KMS-11 (cell line): Measurements from ENCODE around the gene LUC7L3.

Source experiments
- H2AFZ ChIP-seq: fragments of 200-600 bp; sonication (generic); 2 replicates; pipeline ENCODE4 v1.6.1; 2016; ENCODE audit warnings: antibody characterized with exemption, mixed run types, low read depth
- H3K27ac ChIP-seq: fragments of 200-600 bp; sonication (generic); 2 replicates; pipeline ENCODE4 v1.6.1; 2016; ENCODE audit warnings: mild to moderate bottlenecking, mixed run types
- H3K27me3 ChIP-seq: fragments of 200-600 bp; sonication (generic); 2 replicates; pipeline ENCODE4 v1.6.1; 2017; ENCODE audit warnings: mild to moderate bottlenecking, low read depth, mixed run types, moderate library complexity; ENCODE audit not compliant: insufficient read depth
- H3K36me3 ChIP-seq: fragments of 200-600 bp; sonication (generic); 2 replicates; pipeline ENCODE4 v1.6.1; 2017; ENCODE audit warnings: mild to moderate bottlenecking, mixed run types; ENCODE audit not compliant: insufficient read depth
- H3K4me1 ChIP-seq: fragments of 200-600 bp; sonication (generic); 2 replicates; pipeline ENCODE4 v1.6.1; 2016; ENCODE audit warnings: mild to moderate bottlenecking, low read depth, mixed run types; ENCODE audit not compliant: poor library complexity, severe bottlenecking
- H3K4me2 ChIP-seq: fragments of 200-600 bp; sonication (generic); 2 replicates; pipeline ENCODE4 v1.7.0; 2016; ENCODE audit warnings: mild to moderate bottlenecking, mixed run types
- H3K4me3 ChIP-seq: fragments of 200-600 bp; sonication (generic); IDR thresholded peaks from 2 replicates; pipeline ENCODE4 v1.6.1; 2017; ENCODE audit warnings: low read depth, low read length, mixed read lengths; ENCODE audit not compliant: insufficient read depth
- H3K79me2 ChIP-seq: fragments of 200-600 bp; sonication (generic); 2 replicates; pipeline ENCODE4 v1.6.1; 2016; ENCODE audit warnings: low read depth, mixed run types; ENCODE audit not compliant: insufficient read depth
- H3K9ac ChIP-seq: fragments of 200-600 bp; sonication (generic); 2 replicates; pipeline ENCODE4 v1.6.1; 2016; ENCODE audit warnings: mild to moderate bottlenecking, mixed run types
- H4K20me1 ChIP-seq: fragments of 200-600 bp; sonication (generic); 2 replicates; pipeline ENCODE4 v1.6.1; 2016; ENCODE audit warnings: mild to moderate bottlenecking, mixed run types; ENCODE audit not compliant: insufficient read depth
- TF ChIP-seq, protein P1 (sequence below): fragments of 200-600 bp; sonication (generic); conservative IDR thresholded peaks from 2 replicates; pipeline ENCODE4 v1.6.1; 2017; ENCODE audit warnings: low read depth, mild to moderate bottlenecking, antibody characterized with exemption, low read length, moderate library complexity, mixed read lengths

Gene LUC7L3

DNA sequence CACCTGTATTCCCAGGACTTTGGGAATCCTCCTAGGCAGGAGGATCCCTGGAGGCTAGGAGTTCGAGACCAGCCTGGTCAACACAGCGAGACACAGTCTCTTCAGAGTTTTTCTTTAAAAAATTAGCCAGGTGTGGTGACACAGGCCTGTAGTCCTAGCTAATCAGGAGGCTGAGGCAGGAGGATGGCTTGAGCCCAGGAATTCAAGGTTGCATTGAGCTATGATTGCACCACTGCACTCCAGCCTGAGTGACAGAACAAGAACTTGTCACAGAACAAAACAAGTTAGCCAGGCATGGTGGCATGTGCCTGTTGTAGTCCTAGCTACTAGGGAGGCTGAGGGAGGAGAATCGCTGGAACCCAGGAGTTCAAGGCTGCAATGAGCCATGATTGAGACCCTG, 36.5 kb upstream of the LUC7L3 start:
- H3K79me2 ChIP-seq = no peaks in the 10 kb centered on the region
- no peak overlapping the region for H3K4me3 ChIP-seq
- TF ChIP-seq, protein P1, sequence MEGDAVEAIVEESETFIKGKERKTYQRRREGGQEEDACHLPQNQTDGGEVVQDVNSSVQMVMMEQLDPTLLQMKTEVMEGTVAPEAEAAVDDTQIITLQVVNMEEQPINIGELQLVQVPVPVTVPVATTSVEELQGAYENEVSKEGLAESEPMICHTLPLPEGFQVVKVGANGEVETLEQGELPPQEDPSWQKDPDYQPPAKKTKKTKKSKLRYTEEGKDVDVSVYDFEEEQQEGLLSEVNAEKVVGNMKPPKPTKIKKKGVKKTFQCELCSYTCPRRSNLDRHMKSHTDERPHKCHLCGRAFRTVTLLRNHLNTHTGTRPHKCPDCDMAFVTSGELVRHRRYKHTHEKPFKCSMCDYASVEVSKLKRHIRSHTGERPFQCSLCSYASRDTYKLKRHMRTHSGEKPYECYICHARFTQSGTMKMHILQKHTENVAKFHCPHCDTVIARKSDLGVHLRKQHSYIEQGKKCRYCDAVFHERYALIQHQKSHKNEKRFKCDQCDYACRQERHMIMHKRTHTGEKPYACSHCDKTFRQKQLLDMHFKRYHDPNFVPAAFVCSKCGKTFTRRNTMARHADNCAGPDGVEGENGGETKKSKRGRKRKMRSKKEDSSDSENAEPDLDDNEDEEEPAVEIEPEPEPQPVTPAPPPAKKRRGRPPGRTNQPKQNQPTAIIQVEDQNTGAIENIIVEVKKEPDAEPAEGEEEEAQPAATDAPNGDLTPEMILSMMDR = no peak
- H3K36me3 ChIP-seq = no peaks in the 10 kb centered on the region
- no peak overlapping the region for H2AFZ ChIP-seq
- H4K20me1 ChIP-seq = no peaks in the 10 kb centered on the region
- H3K9ac ChIP-seq = no peak overlapping the region
- no peak overlapping the region for H3K27ac ChIP-seq
- peaks cover 6% of the 10 kb centered on the region for H3K4me1 ChIP-seq
- H3K27me3 ChIP-seq = peaks cover 14% of the 10 kb centered on the region; the same call in 1 of the 2 replicates
- H3K4me2 ChIP-seq = no peak overlapping the region

DNA sequence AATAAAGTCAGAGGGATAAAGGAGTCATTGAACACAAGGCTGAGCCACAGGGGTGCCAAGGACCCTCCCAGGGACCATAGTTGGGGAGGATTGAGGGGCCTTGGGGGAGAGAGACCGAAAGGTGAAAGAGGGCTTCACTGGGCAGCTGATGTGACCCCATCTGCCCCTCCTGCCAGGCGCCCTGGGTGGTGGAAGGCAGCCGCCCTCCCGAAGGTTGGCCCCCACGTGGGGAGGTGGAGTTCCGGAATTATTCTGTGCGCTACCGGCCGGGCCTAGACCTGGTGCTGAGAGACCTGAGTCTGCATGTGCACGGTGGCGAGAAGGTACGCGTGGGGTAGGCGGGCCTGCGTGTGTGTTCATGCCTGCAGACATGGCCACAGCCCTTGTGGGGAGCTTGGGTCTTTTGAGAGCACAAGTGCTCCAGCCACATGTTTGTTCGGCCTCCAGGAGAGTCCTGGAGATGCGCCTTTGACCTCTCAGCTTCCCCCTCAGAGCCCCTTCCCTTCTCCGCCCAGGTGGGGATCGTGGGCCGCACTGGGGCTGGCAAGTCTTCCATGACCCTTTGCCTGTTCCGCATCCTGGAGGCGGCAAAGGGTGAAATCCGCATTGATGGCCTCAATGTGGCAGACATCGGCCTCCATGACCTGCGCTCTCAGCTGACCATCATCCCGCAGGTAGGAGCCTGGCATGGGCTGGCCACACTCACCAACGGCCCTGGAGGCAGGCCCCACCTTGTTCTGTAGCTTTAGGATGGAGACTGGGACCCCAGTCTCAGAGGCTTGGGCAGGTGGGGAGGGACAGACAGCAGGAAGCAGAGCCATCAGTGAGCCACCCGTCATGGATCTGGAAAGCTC, 35.7 kb upstream of the LUC7L3 start:
- Histone ChIP-seq H3K9ac (no peak overlapping the region), H2AFZ (no peak overlapping the region), H3K4me3 (no peak overlapping the region), H3K4me1 (peaks cover 6% of the 10 kb centered on the region), H3K4me2 (no peak overlapping the region), H3K27ac (no peak overlapping the region), H3K36me3 (no peaks in the 10 kb centered on the region), H3K79me2 (no peaks in the 10 kb centered on the region), H4K20me1 (no peaks in the 10 kb centered on the region), H3K27me3 (peaks cover 14% of the 10 kb centered on the region; the same call in 1 of the 2 replicates)
- TF ChIP-seq, protein P1 = no peak

DNA sequence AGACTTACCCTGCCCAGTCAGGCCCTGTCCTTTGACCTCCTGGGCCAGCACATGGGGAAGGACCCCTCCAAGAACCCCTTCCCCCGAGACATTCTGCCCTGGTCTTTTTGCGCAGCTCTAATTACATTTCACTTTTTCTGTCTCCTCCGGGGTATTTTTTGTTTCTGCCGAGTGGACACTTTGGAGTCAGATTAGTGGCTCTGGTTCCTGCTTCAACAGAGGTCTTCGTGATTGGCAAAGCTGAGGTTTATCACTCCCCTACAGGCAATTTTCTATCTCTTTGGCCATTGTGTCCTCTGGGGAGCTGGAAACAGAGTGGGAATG, 35.2 kb upstream of the LUC7L3 start:
- no peak overlapping the region for H3K4me2 ChIP-seq
- H4K20me1 ChIP-seq = no peaks in the 10 kb centered on the region
- H3K36me3 ChIP-seq = no peaks in the 10 kb centered on the region
- no peak overlapping the region for H3K27ac ChIP-seq
- H2AFZ ChIP-seq = no peak overlapping the region
- H3K79me2 ChIP-seq = no peaks in the 10 kb centered on the region
- TF ChIP-seq, protein P1 = no peak
- peaks cover 14% of the 10 kb centered on the region; the same call in 1 of the 2 replicates for H3K27me3 ChIP-seq
- H3K4me1 ChIP-seq = peaks cover 6% of the 10 kb centered on the region
- no peak overlapping the region for H3K4me3 ChIP-seq
- H3K9ac ChIP-seq = no peak overlapping the region

DNA sequence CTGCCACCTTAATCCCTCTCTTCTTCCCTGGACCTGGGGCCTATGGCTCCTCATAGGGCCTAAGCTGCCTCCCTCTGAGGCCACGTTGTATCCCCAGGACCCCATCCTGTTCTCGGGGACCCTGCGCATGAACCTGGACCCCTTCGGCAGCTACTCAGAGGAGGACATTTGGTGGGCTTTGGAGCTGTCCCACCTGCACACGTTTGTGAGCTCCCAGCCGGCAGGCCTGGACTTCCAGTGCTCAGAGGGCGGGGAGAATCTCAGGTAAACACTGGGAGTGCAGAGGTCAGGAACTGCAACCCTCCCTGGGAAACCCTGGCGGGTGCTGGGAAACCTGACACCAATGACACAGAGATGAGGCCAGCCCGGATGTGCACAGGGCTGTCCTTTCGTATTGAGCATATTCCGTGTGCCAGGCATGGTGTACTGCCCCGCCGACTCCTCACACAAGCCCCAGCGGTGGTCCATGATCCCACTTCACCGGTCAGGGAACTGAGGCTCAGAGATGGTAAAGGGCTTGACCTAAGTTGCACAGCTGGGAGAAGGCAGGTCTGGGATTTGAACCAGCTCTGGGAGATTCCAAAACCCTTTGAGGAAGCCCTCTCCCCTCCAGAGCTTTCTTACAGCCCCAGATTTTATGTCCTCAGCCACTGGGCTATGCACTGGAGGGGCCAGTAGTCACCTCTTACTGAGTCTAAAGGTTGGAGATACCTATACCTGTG, 34.6 kb upstream of the LUC7L3 start:
- Histone ChIP-seq H3K27ac (no peak overlapping the region), H3K9ac (no peak overlapping the region), H3K4me3 (no peak overlapping the region), H3K27me3 (peaks cover 14% of the 10 kb centered on the region; the same call in 1 of the 2 replicates), H3K79me2 (no peaks in the 10 kb centered on the region), H3K4me1 (peaks cover 6% of the 10 kb centered on the region), H3K36me3 (no peaks in the 10 kb centered on the region), H4K20me1 (no peaks in the 10 kb centered on the region), H3K4me2 (no peak overlapping the region), H2AFZ (no peak overlapping the region)
- TF ChIP-seq, protein P1 = no peak
